ENCODE results near the gene PCDHB4.
"Not testable (repeated sequence)": the region's sequence is repeated elsewhere in the genome, so short reads cannot be mapped to it uniquely, and the experiment has no call there.

DNA sequence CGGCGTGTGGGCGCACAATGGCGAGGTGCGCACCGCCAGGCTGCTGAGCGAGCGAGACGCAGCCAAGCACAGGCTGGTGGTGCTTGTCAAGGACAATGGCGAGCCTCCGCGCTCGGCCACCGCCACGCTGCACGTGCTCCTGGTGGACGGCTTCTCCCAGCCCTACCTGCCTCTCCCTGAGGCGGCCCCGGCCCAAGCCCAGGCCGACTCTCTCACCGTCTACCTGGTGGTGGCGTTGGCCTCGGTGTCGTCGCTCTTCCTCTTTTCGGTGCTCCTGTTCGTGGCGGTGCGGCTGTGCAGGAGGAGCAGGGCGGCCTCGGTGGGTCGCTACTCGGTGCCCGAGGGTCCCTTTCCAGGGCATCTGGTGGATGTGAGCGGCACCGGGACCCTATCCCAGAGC lies 30.5 kb downstream of the PCDHB4 start:
- not testable (repeated sequence) for TF ChIP-seq TCF7L2 (IDR thresholded peaks at IDR 0.05; ENCODE audit: low read depth, low read length); CTCF (IDR thresholded peaks at IDR 0.05); REST (IDR thresholded peaks at IDR 0.05; ENCODE audit: insufficient read depth in 1 of 2, low read depth in 2 of 2, low read length in 1 of 2); POLR2AphosphoS5 (IDR thresholded peaks at IDR 0.05; ENCODE audit: low read depth, low read length)

Measured in Panc1 (cell line).